Hepatocyte (in vitro differentiated cells): ENCODE results near the gene GRAMD1A. TPM values are rescaled to one million over a fixed set of nuclear protein-coding genes. Genes with fewer than 3 reads are reported as not detected.
"Not testable (repeated sequence)": the region's sequence is repeated elsewhere in the genome, so short reads cannot be mapped to it uniquely, and the experiment has no call there.

Experiments used
- DNase-seq: peaks from one replicate; pipeline ENCODE4 v3.0.0-alpha.2; 2016; ENCODE audit warnings: low spot score
- H2AFZ ChIP-seq: fragments of 200-600 bp; sonication (generic); 2 replicates; pipeline ENCODE4 v1.6.0; 2016; ENCODE audit warnings: antibody characterized with exemption, mild to moderate bottlenecking
- H3K27ac ChIP-seq: fragments of 200-600 bp; sonication (generic); 2 replicates; pipeline ENCODE4 v1.5.1; 2016; ENCODE audit warnings: mild to moderate bottlenecking
- H3K27me3 ChIP-seq: fragments of 200-600 bp; sonication (generic); 2 replicates; pipeline ENCODE4 v1.6.1; 2016
- H3K36me3 ChIP-seq: fragments of 200-600 bp; sonication (generic); replicated peaks from 2 replicates; pipeline ENCODE4 v1.5.1; 2016; ENCODE audit warnings: low read depth; ENCODE audit not compliant: insufficient read depth
- H3K4me1 ChIP-seq: fragments of 200-600 bp; sonication (generic); 2 replicates; pipeline ENCODE4 v1.5.1; 2016; ENCODE audit warnings: mild to moderate bottlenecking, moderate library complexity; ENCODE audit not compliant: insufficient read depth
- H3K4me2 ChIP-seq: fragments of 200-600 bp; sonication (generic); 2 replicates; pipeline ENCODE4 v1.6.0; 2016
- H3K4me3 ChIP-seq: fragments of 200-600 bp; sonication (generic); 2 replicates; pipeline ENCODE4 v1.5.1; 2016; ENCODE audit warnings: mild to moderate bottlenecking
- H3K79me2 ChIP-seq: fragments of 200-600 bp; sonication (generic); 2 replicates; pipeline ENCODE4 v1.6.0; 2017; ENCODE audit warnings: mild to moderate bottlenecking
- H3K9me2 ChIP-seq: fragments of 200-600 bp; sonication (generic); replicated peaks from 2 replicates; pipeline ENCODE4 v1.6.0; 2017; ENCODE audit warnings: mild to moderate bottlenecking; ENCODE audit not compliant: insufficient read depth
- H3K9me3 ChIP-seq: fragments of 200-600 bp; sonication (generic); 2 replicates; pipeline ENCODE4 v1.5.1; 2016; ENCODE audit warnings: low read depth, mild to moderate bottlenecking
- H4K20me1 ChIP-seq: fragments of 200-600 bp; sonication (generic); 2 replicates; pipeline ENCODE4 v1.6.0; 2016; ENCODE audit warnings: mild to moderate bottlenecking; ENCODE audit not compliant: insufficient read depth, poor library complexity, severe bottlenecking
- EZH2 ChIP-seq: fragments of 200-600 bp; sonication (generic); IDR thresholded peaks from 2 replicates; pipeline ENCODE4 v1.6.1; 2016; ENCODE audit warnings: antibody characterized with exemption, mild to moderate bottlenecking, borderline replicate concordance
- EZH2phosphoT487 ChIP-seq: fragments of 200-600 bp; sonication (generic); IDR thresholded peaks from one replicate; pipeline ENCODE4 v1.6.1; 2018; ENCODE audit warnings: antibody characterized with exemption, mild to moderate bottlenecking, low read depth, moderate library complexity; ENCODE audit not compliant: unreplicated experiment, severe bottlenecking
- WGBS: methylation state at CpG from one replicate; pipeline ENCODE4 v1.1.6; 2016; ENCODE audit warnings: low lambda C conversion rate; ENCODE audit errors: missing lambda C conversion rate; 5-methylcytosine and 5-hydroxymethylcytosine counted together
- polyA plus RNA-seq: library from polyadenylated mRNA; unstranded; fragments of >200 nt; fragmentation: Nextera tagmentation; extraction: Ambion mirVana; gene quantifications from 2 replicates; pipeline ENCODE4 v1.2.1, GENCODE V29; 2016
- total RNA-seq: library from RNA; depleted of rRNA; stranded (reverse); fragments of >200 nt; gene quantifications from 2 replicates; pipeline ENCODE4 v1.2.3, GENCODE V29; 2014
- TF ChIP-seq, protein P1 (sequence below): fragments of 200-600 bp; sonication (generic); IDR thresholded peaks from 2 replicates; pipeline ENCODE4 v1.5.1; 2016; ENCODE audit warnings: antibody characterized with exemption, mild to moderate bottlenecking; ENCODE audit not compliant: poor library complexity

Gene GRAMD1A
- total and polyA plus RNA-seq, 2 experiments from 2014 or later: 34.8 to 92.4 TPM

DNA sequence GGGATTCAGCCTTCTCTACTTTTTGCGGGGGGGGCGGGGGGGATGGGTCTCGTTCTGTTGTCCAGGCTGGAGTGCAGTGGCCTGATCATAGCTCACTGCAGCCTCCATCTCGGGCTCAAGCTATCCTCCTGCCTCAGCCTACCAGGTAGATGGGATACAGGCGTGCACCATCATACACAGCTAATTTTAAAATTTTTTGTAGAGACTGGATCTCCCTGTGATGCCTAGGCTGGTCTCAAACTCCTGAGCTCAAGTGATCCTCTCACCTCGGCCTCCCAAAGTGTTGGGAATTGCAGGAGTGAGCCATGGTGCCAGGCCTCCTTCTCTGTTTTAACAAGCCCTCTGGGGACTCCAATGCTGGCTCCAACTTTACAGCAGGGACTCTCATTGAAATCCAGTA is 35.5 kb upstream of the GRAMD1A start:
- H3K4me1 ChIP-seq: no peaks in the 10 kb centered on the region
- WGBS: 58% methylated on average over 6 of the region's 6 CpGs
- H2AFZ ChIP-seq: peak overlapping the region; percentile 91
- peak overlapping the region; percentile 93 for H3K4me2 ChIP-seq
- H3K9me3 ChIP-seq: peaks cover 3% of the 10 kb centered on the region
- no peaks in the 10 kb centered on the region for H3K9me2 ChIP-seq
- no peaks in the 10 kb centered on the region for H3K27me3 ChIP-seq
- DNase-seq: no peak
- no peaks in the 10 kb centered on the region for H4K20me1 ChIP-seq
- peaks cover 35% of the 10 kb centered on the region for H3K79me2 ChIP-seq
- no peak overlapping the region for H3K27ac ChIP-seq
- no peak overlapping the region for H3K4me3 ChIP-seq
- TF ChIP-seq EZH2phosphoT487: no peak
- TF ChIP-seq, protein P1, sequence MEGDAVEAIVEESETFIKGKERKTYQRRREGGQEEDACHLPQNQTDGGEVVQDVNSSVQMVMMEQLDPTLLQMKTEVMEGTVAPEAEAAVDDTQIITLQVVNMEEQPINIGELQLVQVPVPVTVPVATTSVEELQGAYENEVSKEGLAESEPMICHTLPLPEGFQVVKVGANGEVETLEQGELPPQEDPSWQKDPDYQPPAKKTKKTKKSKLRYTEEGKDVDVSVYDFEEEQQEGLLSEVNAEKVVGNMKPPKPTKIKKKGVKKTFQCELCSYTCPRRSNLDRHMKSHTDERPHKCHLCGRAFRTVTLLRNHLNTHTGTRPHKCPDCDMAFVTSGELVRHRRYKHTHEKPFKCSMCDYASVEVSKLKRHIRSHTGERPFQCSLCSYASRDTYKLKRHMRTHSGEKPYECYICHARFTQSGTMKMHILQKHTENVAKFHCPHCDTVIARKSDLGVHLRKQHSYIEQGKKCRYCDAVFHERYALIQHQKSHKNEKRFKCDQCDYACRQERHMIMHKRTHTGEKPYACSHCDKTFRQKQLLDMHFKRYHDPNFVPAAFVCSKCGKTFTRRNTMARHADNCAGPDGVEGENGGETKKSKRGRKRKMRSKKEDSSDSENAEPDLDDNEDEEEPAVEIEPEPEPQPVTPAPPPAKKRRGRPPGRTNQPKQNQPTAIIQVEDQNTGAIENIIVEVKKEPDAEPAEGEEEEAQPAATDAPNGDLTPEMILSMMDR: no peak
- no peak for TF ChIP-seq EZH2
- H3K36me3 ChIP-seq: no peaks in the 10 kb centered on the region

DNA sequence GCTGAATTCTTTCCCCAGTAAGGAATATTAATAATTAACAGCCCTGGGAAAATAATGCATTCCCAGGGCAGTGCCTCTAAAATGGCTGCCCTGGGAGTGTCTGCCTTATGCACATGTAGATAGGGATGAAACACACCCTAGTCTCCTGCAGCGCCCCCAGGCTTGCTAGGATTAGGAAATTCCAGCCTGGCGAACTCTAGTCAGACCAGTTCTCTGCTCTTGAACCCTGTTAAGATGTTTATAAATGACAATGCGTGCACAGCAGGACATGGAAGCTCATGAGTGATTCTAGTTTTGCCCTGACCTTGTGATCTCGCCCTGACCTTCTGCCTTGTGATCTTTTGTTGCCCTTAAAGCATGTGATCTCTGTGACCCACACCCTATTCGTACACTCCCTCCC is 34.6 kb upstream of the GRAMD1A start:
- 71% methylated on average over 5 of the region's 5 CpGs for WGBS
- H3K9me3 ChIP-seq, H3K36me3 ChIP-seq, DNase-seq, H3K27ac ChIP-seq, H2AFZ ChIP-seq, H3K4me3 ChIP-seq, H3K4me2 ChIP-seq, H3K27me3 ChIP-seq, H3K4me1 ChIP-seq, H4K20me1 ChIP-seq, H3K9me2 ChIP-seq: not testable (repeated sequence)
- peaks cover 32% of the 10 kb centered on the region for H3K79me2 ChIP-seq

DNA sequence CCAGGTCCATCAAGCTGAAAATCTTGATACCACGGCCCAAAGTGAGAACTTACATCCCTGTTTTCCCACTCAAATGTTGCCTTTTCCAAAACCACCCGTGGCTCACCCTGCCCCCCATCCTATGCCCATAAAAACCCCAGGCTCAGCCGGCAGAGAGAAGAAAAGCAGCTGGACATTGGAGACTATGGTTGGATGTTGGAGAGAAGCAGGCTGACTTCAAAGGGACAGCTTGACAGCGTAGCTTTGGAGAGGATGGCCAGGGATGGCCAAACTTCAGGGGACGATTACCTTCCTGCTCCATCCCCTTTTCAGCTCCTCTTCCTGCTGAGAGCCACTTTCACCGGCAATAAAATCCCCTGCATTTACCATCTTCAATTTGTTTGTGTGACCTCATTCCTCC is 32.6 kb upstream of the GRAMD1A start:
- no peaks in the 10 kb centered on the region for H3K36me3 ChIP-seq
- no peak for DNase-seq
- H4K20me1 ChIP-seq: no peaks in the 10 kb centered on the region
- H3K27me3 ChIP-seq: no peaks in the 10 kb centered on the region
- H3K9me3 ChIP-seq: no peaks in the 10 kb centered on the region
- WGBS: 79% methylated on average over 6 of the region's 6 CpGs
- H3K9me2 ChIP-seq: no peaks in the 10 kb centered on the region
- no peak overlapping the region for H3K4me2 ChIP-seq
- no peak overlapping the region for H3K27ac ChIP-seq
- peaks cover 12% of the 10 kb centered on the region for H3K79me2 ChIP-seq
- no peak overlapping the region for H3K4me3 ChIP-seq
- no peaks in the 10 kb centered on the region for H3K4me1 ChIP-seq
- no peak for TF ChIP-seq EZH2phosphoT487
- TF ChIP-seq, protein P1: no peak
- TF ChIP-seq EZH2: no peak
- no peak overlapping the region for H2AFZ ChIP-seq

DNA sequence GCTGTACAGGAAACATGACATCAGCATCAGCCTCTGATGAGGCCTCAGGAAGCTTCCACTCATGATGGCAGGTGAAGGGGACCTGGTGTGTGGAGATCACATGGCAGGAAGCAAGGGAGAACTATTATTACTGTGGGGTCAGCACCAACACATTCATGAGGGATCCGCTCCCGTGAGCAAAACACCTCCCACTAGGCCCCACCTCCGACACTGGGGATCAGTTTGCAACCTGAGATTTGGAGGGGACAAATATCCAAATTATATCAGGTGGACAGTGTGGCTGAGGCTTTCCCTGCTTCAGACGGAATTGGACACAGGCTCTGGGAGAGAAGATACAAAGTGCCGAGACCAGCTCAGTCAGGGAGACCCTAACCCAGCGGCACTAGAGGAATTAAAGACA is 30.4 kb upstream of the GRAMD1A start:
- no peak overlapping the region for H3K27ac ChIP-seq
- 92% methylated on average over 6 of the region's 6 CpGs for WGBS
- DNase-seq: no peak
- H3K9me2 ChIP-seq: no peaks in the 10 kb centered on the region
- no peak overlapping the region for H3K4me3 ChIP-seq
- H3K36me3 ChIP-seq: no peaks in the 10 kb centered on the region
- H3K27me3 ChIP-seq: no peaks in the 10 kb centered on the region
- H2AFZ ChIP-seq: no peak overlapping the region
- H4K20me1 ChIP-seq: no peaks in the 10 kb centered on the region
- H3K9me3 ChIP-seq: no peaks in the 10 kb centered on the region
- H3K4me1 ChIP-seq: no peaks in the 10 kb centered on the region
- H3K79me2 ChIP-seq: no peaks in the 10 kb centered on the region
- no peak overlapping the region for H3K4me2 ChIP-seq
- TF ChIP-seq EZH2: no peak
- TF ChIP-seq EZH2phosphoT487: no peak
- TF ChIP-seq, protein P1: no peak

DNA sequence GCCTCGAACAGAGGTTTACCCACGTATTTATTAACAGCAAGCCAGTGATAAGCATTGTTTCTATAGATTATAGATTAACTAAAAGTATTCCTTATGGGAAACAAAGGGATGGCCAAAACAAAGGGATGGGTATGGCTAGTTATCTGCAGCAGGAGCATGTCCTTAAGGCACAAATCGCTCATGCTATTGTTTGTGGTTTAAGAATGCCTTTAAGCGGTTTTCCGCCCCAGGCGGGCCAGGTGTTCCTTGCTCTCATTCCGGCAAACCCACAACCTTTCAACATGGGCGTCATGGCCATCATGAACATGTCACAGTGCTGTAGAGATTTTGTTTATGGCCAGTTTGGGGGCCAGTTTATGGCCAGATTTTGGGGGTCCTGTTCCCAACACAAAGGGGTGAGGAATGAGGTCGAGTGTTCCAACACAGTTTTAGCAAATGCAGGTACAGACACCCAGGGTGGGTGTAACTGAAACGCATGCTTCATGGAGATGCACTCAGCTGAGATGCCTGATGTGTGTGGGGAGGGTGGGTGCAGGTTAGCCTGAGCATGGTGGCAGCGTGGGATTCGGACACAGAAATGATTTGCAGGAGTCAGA is 29.8 kb upstream of the GRAMD1A start:
- H3K9me3 ChIP-seq, H3K36me3 ChIP-seq, H3K79me2 ChIP-seq, H4K20me1 ChIP-seq, H3K9me2 ChIP-seq, H3K4me1 ChIP-seq, H2AFZ ChIP-seq, H3K4me3 ChIP-seq, H3K27ac ChIP-seq, H3K4me2 ChIP-seq, DNase-seq, H3K27me3 ChIP-seq: not testable (repeated sequence)
- WGBS: 88% methylated on average over 12 of the region's 12 CpGs
